HG03196 (cell line): ENCODE results near the gene MRI1.
"Not testable (repeated sequence)": the region's sequence is repeated elsewhere in the genome, so short reads cannot be mapped to it uniquely, and the experiment has no call there.

Source experiments
- ATAC-seq: cut with Tn5 transposase; IDR thresholded peaks from one replicate; pipeline ENCODE4 v1.9.1; 2021; ENCODE audit not compliant: unreplicated experiment

MRI1 gene

GRCh38 chr19:13758795-13759194 lies 5.5 kb upstream of the MRI1 start:
- ATAC-seq = no peak

DNA sequence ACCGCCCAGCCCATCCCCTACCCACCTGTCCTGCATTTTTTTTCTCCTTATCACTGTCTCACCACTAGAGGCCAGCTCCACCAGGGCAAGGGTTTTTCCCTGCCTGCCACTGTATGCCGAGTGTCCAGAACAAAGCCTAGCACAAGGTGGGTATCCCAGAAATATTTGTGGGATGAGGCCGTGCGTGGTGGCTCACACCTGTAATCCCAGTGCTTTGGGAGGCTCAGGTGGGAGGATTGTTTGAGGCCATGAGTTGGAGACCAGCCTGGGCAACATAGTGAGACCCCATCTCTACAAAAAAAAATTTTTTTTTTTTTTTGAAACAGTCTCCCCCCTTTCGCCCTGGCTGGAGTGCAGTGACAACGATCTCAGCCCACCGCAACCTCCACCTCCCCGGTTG lies 2.9 kb upstream of the MRI1 start:
- no peak for ATAC-seq

GRCh38 chr19:13762635-13763235 lies 1.6 kb upstream of the MRI1 start:
- ATAC-seq = no peak

- ATAC-seq = no peak
Measured at GRCh38 chr19:13763265-13763664, 1.1 kb upstream of the MRI1 start.

DNA sequence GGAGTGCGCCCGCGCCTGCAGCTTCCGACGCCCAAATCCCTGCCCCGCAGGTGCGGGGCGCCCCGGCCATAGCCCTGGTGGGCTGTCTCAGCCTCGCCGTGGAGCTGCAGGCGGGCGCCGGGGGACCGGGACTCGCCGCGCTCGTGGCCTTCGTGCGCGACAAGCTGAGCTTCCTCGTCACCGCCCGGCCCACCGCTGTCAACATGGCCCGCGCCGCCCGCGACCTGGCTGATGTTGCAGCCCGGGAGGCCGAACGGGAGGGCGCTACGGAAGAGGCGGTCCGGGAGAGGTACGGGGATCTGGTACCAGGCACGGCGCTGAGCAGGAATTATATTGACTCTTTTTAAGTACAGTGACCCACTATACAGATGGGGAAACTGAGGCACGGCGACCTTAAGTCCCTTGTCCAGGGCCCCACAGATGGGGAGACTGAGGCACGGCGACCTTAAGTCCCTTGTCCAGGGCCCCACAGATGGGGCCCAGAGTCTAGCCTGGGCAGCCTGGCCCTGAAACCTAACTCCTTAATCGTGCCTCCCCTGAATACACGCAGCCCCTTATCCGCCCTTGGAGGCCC lies 586 bp downstream of the MRI1 start:
- no peak for ATAC-seq

DNA sequence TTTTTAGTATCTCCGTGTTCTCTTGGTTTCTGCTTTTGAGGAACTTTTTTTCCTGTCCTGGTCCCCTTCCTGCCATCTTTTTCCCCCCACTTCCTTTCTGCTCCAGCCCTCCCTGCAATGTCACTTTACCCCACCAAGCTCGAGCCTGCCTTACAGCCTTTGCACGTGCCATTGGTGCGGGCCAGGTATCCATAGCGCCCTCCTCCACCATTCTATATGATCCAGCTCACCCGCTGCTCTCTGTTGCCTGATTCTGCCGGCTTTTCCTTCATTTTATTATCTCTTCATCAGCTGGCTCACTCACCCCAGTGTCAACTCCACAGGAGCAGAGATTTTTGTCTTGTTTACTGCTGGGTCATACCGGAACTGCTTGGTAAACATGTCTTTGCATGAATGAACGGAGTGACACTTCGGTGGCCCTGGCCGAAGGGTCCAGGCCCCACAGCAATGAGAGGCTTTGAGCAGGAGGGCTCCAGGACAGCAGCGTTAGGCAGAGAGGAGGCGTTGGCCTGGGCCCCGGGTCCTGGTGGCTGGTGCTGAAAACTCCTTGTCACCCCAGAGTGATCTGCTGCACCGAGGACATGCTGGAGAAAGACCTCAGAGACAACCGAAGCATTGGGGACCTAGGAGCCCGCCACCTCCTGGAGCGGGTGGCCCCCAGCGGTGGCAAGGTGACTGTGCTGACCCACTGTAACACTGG lies 1.2 kb downstream of the MRI1 start:
- no peak for ATAC-seq

DNA sequence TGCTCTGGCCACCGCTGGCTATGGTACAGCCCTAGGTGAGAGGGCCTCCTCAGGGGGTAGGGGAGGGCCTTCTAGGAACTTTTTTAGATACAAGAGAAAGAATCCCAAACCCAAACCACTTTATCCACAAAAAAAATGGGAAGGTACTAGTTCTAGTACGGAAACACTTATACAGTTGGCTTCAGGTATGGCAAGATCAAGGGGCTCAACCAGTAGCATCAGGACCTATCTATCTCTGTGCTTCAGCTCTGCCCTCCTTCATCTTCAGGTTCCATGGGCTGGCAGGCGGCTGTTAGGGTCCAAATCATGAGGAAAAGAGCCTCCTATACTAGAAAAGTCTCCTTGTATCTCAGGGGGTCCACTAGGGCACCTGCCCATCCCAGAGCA lies 1.8 kb downstream of the MRI1 start:
- no peak for ATAC-seq

DNA sequence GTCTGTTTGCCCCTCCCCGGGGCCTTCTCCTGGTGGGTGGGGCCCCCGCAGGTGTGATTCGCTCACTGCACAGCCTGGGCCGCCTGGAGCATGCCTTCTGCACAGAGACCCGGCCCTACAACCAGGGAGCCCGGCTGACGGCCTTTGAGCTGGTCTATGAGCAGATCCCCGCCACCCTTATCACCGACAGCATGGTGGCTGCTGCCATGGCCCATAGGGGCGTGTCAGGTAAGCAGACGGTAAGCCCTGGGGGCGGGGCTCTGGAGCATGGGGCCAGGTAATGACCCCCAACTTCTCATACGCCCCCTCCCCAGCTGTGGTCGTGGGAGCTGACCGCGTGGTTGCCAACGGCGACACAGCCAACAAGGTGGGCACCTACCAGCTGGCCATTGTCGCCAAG lies 4.2 kb downstream of the MRI1 start:
- no peak for ATAC-seq

DNA sequence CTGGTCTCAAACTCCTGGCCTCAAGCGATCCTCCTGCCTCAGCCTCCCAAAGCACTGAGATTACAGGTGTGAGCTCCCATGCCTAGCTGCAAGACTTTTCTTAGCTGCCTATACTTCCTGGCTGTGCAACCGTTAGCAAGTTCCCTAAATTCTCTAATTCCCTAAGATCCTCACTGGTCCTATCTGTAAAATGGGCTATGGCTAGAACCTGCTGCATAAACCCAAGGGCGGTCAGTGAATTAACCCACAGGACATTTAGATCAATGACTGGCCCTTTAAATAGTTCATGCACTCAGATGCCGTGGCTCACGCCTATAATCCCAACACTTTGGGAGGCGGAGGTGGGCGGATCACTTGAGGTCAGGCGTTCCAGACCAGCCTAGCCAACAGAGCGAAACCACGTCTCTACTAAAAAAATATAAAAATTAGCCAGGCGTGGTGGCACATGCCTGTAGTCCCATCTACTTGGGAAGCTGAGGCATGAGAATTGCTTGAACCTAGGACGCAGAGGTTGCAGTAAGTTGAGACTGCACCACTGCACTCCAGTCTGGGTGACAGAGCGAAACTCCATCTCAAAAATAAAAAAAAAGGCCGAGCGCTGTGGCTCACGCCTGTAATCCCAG lies 5.8 kb downstream of the MRI1 start:
- no peak for ATAC-seq

GRCh38 chr19:13774217-13775191 lies 10.2 kb downstream of the MRI1 start, which contains the start of gene C19orf53:
Gene C19orf53 (plus strand): TSS chr19:13774456. CDS start chr19:13774478, 22 bp downstream.
- ATAC-seq = peak; percentile 91

DNA sequence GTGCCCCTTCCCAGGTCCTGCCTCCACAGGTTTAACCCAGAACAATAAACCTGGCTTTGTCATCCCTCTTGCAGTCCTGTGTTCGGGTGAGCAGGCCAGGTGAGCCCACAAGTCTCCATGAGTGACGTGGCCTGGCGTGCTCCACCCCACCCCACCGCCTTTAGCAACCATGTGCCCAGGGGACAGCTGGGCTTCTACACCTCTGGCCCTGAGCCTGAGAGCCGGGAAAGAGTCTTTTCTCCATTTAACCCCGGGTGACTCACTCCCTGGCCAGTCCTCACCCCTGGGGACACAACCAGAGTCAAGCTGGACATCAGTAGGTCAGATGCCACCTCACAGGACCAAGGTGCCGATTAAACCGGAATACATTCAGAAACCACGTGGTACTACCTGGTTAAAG lies 14.1 kb downstream of the MRI1 start:
- no peak for ATAC-seq

- no peak for ATAC-seq
Measured at GRCh38 chr19:13778847-13779246, 14.5 kb downstream of the MRI1 start.

DNA sequence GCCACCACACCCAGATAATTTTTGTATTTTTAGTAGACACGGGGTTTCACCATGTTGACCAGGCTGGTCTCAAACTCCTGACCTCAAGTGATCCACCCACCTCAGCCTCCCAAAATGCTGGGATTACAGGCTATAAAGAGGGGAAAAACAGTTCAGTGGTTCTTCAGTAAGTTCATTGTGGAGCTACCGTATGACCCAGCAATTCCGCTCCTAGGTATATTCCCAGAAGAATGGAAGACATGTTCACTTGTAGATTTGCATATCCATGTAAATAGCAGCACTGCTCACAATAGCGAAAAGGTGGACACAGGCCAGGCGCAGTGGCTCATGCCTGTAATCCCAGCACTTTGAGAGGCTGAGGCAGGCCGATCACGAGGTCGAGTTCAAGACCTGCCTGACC lies 15.5 kb downstream of the MRI1 start:
- ATAC-seq = not testable (repeated sequence)

GRCh38 chr19:13781547-13781946 lies 17.2 kb downstream of the MRI1 start:
- ATAC-seq = no peak

DNA sequence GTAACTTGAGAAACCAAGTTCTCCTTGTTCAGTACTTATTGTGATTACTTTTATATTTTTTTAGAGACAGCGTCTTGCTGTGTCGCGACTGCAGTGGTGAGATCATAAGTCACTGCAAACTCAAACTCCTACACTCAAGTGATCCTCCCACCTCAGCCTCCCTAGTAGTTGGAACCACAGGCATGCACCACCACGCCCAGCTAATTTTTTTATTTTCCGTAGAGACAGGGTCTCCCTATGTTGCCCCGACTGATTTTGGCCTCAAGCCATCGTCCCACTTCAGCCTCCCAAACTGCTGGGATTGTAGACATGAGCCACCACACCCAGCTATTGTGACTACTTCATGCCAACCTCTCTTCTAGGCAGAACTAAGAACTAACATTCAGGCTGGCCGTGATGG lies 18.2 kb downstream of the MRI1 start:
- no peak for ATAC-seq

DNA sequence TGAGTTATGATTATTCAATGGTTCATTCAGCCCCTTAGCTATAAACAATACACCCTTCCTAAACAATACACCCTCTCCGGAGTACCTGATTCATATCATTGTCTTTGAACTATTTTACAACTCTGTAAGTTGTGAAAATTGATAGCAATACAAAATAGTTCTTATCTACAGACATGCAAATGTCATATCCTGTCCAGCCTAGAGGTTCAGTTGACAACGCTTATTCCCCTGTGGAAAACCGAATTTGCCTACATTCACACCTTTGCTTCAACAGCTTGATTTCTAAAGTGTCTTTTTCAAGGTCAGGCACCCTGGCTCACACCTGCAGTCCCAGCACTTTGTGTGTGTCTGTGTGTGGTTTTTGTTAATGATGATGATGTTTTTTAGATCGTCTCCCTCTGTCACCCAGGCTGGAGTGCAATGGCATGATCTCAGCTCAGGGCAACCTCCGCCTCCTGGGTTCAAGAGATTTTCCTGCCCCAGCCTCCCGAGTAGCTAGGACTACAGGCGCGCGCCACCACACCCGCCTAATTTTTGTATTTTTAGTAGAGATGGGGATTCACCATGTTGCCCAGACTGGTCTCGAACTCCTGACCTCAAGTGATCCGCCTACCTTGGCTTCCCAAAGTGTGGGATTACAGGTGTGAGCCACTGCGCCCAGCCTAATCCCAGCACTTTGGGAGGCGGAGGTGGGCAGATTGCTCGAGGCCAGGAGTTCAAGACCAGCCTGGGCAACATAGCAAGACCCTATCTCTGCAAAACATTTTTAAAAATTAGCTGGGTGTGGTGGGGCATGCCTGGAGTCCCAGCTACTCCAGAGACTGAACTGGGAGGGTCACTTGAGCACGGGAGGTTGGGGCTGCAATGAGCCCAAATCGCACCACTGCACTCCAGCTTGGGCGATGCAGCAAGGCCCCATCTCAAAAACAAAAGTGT lies 19.5 kb downstream of the MRI1 start:
- no peak for ATAC-seq

DNA sequence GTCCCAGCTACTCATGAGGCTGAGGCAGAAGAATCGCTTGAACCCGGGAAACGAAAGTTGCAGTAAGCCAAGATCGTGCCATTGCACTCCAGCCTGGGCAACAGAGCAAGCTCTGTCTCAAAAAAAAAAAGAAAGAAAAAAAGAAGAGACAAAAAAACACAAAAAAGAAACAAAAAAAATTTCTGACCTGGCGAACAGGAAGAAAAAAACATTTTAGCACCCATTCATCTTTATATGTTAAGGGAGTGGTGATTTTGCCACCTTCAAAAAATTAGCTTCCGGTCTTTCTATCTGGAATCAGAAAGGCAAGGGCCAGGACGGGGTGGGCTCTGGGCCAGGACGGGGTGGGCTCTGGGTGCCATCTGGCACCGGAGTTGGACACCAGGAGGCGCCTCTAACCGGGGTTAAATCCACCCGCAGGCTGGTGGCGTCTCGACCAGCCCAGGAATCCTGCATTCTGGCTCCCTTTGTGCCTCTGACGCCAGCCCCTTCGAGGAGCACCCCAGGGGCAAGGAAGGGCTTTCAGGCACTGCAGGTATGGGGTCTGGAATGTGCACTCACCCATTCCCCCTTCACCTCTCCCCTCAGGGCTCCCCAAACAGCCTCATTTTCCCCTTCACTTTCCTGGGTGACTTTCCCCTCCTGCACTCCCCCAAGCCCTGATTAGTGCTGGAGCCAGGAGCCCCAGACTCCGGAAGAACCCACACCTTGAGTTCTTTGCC lies 20.6 kb downstream of the MRI1 start:
- no peak for ATAC-seq

- ATAC-seq = no peak
Measured at GRCh38 chr19:13788991-13789390, 24.7 kb downstream of the MRI1 start.

- no peak for ATAC-seq
Measured at GRCh38 chr19:13790354-13790753, 26.0 kb downstream of the MRI1 start.
